Measurements from ENCODE around the gene SCRT2. TPM values are rescaled to one million over a fixed set of nuclear protein-coding genes. Genes with fewer than 3 reads are reported as not detected.

Gene SCRT2
- total RNA-seq, 1 donor from 2014 or later: not detected

GRCh38 chr20:709423-709822, 33.8 kb upstream of the SCRT2 start:
- no peak for DNase-seq (ENCODE audit: low read depth)
- H3K4me3 ChIP-seq (ENCODE audit: low read depth, low read length): no peak overlapping the region
- no peak for TF ChIP-seq CTCF (conservative IDR thresholded peaks at IDR 0.05; ENCODE audit: low read depth, low read length)

GRCh38 chr20:708956-709355, 33.4 kb upstream of the SCRT2 start:
- H3K4me3 ChIP-seq (ENCODE audit: low read depth, low read length): no peak overlapping the region
- DNase-seq (ENCODE audit: low read depth): no peak
- no peak for TF ChIP-seq CTCF (conservative IDR thresholded peaks at IDR 0.05; ENCODE audit: low read depth, low read length)

GRCh38 chr20:707451-708110, 32.0 kb upstream of the SCRT2 start:
- H3K4me3 ChIP-seq (ENCODE audit: low read depth, low read length): no peak overlapping the region
- TF ChIP-seq CTCF (conservative IDR thresholded peaks at IDR 0.05; ENCODE audit: low read depth, low read length): no peak
- DNase-seq (ENCODE audit: low read depth): no peak

- no peak for TF ChIP-seq CTCF (conservative IDR thresholded peaks at IDR 0.05; ENCODE audit: low read depth, low read length)
- no peak overlapping the region for H3K4me3 ChIP-seq (ENCODE audit: low read depth, low read length)
- DNase-seq (ENCODE audit: low read depth): no peak
Observed at GRCh38 chr20:706366-706885, 30.8 kb upstream of the SCRT2 start.

GRCh38 chr20:704726-705125, 29.1 kb upstream of the SCRT2 start:
- no peak for DNase-seq (ENCODE audit: low read depth)
- TF ChIP-seq CTCF (conservative IDR thresholded peaks at IDR 0.05; ENCODE audit: low read depth, low read length): no peak
- H3K4me3 ChIP-seq (ENCODE audit: low read depth, low read length): no peak overlapping the region

GRCh38 chr20:703426-703825, 27.8 kb upstream of the SCRT2 start:
- DNase-seq (ENCODE audit: low read depth): no peak
- H3K4me3 ChIP-seq (ENCODE audit: low read depth, low read length): no peak overlapping the region
- TF ChIP-seq CTCF (conservative IDR thresholded peaks at IDR 0.05; ENCODE audit: low read depth, low read length): no peak

- H3K4me3 ChIP-seq (ENCODE audit: low read depth, low read length): no peak overlapping the region
- no peak for TF ChIP-seq CTCF (conservative IDR thresholded peaks at IDR 0.05; ENCODE audit: low read depth, low read length)
- no peak for DNase-seq (ENCODE audit: low read depth)
Observed at GRCh38 chr20:703006-703405, 27.4 kb upstream of the SCRT2 start.
